Cardiac fibroblast (primary cell): Measurements from ENCODE around the gene C12orf50.
A peak's percentile ranks its signal among the peaks of the same experiment; 100 is the strongest.

Experiments
- DNase-seq, 2 donors: peaks; one replicate each; pipeline versions ENCODE4 v3.0.0 to v3.0.0-alpha.2; 2010; ENCODE audit warnings: low read depth in 2 of 2
- H3K4me3 ChIP-seq, 2 donors: replicated peaks in 1 of 2; 1 replicate in 1 of 2; 2 replicates in 1 of 2; pipeline ENCODE4 v1.5.1; 2011; ENCODE audit warnings: low read depth in 2 of 2, low read length in 2 of 2, mild to moderate bottlenecking in 2 of 2, moderate library complexity in 1 of 2
- TF ChIP-seq, protein P1 (sequence below): IDR thresholded peaks from one replicate; pipeline ENCODE4 v1.5.1; 2011; ENCODE audit warnings: low read depth, mild to moderate bottlenecking, low read length, inconsistent platforms

The C12orf50 gene

DNA sequence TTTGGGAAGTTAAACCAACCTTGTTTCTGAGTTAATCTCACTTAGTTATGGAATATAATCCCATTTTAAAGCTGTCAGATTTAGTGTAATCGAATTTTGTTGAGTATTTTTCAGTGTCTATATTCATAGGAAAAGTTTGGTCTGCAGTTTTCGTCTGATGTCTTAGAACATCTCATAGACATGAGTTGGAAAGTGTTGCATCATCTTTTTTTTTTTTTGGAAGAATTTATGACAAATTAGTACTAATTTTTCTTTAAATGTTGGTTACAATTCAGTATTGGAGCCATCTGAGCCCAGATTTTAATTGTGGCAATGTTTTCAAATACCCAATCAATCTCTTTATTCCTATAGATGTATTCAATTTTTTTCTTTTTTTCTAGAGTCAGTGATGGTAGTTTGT lies 27.9 kb downstream of the C12orf50 start:
- H3K4me3 ChIP-seq, result no peak overlapping the region
- TF ChIP-seq, protein P1, sequence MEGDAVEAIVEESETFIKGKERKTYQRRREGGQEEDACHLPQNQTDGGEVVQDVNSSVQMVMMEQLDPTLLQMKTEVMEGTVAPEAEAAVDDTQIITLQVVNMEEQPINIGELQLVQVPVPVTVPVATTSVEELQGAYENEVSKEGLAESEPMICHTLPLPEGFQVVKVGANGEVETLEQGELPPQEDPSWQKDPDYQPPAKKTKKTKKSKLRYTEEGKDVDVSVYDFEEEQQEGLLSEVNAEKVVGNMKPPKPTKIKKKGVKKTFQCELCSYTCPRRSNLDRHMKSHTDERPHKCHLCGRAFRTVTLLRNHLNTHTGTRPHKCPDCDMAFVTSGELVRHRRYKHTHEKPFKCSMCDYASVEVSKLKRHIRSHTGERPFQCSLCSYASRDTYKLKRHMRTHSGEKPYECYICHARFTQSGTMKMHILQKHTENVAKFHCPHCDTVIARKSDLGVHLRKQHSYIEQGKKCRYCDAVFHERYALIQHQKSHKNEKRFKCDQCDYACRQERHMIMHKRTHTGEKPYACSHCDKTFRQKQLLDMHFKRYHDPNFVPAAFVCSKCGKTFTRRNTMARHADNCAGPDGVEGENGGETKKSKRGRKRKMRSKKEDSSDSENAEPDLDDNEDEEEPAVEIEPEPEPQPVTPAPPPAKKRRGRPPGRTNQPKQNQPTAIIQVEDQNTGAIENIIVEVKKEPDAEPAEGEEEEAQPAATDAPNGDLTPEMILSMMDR, result no peak
- no peak for DNase-seq

DNA sequence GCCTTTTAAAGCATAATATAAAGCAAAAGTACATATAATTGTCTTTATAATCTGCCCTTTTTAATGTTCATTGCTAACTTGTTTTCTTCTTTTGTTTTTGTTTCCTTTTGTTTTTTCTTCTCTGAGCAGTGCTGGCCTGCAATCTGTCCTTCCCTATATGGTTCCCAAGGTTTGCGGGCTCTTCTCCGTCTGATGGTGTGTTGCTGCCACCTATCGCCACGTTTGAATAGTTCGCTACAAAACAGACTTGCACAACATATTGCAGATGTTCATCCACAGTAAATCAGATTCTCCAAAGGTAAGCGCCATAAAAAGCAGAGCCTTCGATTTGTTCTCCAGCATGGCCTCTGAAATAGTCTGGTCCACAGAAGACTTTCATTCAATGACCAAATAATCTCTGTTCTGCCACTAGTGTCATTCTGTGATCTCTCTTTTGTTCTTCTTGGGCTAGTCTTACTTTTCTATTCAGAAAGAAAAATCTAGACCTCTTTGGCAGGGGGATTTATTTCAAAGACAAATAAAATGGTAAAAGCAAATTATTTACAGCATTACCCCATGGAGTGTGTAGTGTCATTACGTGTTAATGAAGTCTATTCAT lies 33.5 kb downstream of the C12orf50 start:
- peak; percentile 82 to 83 for DNase-seq
- TF ChIP-seq, protein P1, result peak; percentile 71

DNA sequence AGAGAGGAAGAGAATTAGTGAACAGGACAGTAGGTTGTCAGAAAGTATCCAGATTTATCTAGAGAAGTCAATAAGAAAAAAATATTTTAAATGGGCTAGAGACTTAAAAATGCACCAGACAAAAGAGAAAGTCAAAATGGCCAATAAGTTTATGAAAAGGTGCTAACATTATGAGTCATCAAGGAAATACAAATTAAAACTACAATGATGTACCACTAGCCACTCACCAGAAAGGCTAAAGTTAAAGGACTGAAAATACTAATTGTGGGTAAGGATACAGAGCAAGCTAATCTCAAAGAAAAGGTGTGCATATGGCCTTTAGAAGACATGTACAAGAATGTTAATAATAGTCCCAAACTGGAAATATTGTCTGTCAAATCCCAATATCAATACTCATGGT lies 37.7 kb downstream of the C12orf50 start:
- TF ChIP-seq, protein P1, result no peak
- H3K4me3 ChIP-seq, result no peak overlapping the region
- DNase-seq, result no peak

More for the DNA sequence above, 33.5 kb downstream of the C12orf50 start:
- no peak overlapping the region for H3K4me3 ChIP-seq

DNA sequence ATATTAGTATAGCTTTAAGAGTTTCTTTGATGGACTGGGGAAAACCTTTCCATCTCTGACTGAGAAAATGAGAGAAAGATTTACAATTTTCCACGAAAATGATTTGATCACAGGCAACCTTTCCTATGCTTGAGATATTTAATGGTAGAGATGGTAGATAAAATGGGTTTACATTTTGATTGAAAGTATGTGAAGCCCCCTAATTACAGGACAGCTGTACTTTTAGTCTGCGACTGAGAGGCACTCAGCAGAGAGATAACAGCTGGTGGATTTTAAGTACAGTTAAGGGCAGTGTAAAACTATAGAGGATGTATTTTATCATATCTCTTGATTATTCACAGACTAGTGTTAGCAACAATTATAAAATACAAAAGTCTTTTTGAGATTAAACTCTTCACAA lies 40.7 kb downstream of the C12orf50 start:
- DNase-seq, result no peak
- H3K4me3 ChIP-seq, result no peak overlapping the region
- TF ChIP-seq, protein P1, result no peak

DNA sequence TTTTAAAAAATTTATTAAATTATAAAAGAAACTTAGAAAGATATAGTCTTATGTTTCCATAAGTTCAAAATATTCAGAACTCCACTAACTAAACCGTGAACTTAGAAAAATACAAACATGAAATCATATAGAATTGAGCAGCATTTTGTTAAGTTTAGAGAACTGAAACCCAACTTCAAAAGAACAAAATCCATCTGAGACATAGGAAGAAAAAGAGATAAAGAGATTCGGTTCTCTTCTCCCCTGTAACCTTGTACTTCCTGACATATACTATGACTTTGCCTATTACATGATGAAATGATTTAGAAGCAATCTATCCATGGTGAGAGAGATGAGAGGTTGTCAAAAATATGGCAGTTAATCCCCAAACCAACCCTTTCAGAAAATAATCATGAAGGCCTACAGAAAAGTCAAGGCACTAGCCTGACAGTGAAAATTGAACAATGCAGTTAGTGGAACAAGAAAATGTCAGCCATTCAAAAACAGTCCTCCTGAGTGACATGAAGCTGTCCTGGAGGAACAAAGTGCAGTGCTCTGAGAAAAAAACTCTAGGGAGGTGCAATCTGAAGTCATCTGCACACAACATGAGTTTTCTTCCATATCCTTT lies 44.0 kb downstream of the C12orf50 start:
- H3K4me3 ChIP-seq, result no peak overlapping the region
- DNase-seq, result no peak
- TF ChIP-seq, protein P1, result no peak

DNA sequence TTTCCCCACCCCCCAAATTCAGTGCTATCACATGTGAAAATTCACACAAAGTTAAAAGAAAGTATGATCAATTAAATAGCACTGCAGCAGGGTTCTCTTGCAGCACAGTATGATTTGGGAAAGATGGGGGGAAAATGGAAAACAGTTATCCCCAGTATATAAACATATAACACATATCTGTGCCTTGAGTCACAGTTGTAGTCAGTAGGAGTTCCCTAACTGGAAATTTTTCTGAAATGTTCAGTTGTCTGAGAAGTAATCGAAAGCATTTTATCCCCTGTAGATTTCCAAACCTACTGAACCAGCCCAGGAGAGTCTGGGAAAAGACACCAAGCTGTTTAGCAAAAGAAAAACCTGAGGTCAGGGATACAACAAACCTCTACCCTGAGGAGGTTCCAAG lies 47.0 kb downstream of the C12orf50 start:
- H3K4me3 ChIP-seq, result no peak overlapping the region
- DNase-seq, result peak in 1 of 2 donors; percentile 11
- TF ChIP-seq, protein P1, result no peak
